CD4-positive, alpha-beta memory T cell (primary cell): ENCODE measurements around the gene FUT8. TPM values are rescaled to one million over a fixed set of nuclear protein-coding genes. Genes with fewer than 3 reads are reported as not detected.

Experiments used
- CTCF ChIA-PET: fragments of 350-600 bp; sonication (Branson Sonifier 250); formaldehyde crosslinking; loops from one replicate; lab custom pipeline; 2021; ENCODE audit warnings: inconsistent platforms; ENCODE audit not compliant: partially characterized antibody; lab: Charles Lee
- POLR2A ChIA-PET: fragments of 350-600 bp; sonication (Branson Sonifier 250); formaldehyde crosslinking; loops from one replicate; lab custom pipeline; 2021; ENCODE audit not compliant: partially characterized antibody; lab: Charles Lee
- DNase-seq, 5 donors: peaks; one replicate each; pipeline versions ENCODE4 v3.0.0 to v3.0.0-alpha.2; 2020 to 2022; ENCODE audit warnings: mixed read lengths in 1 of 5
- H3K27ac ChIP-seq: one replicate; pipeline ENCODE4 v1.7.0; 2013; ENCODE audit warnings: low read depth, low read length
- H3K27me3 ChIP-seq: 2 replicates; pipeline ENCODE4 v1.7.0; 2013; ENCODE audit warnings: mild to moderate bottlenecking, low read length, moderate library complexity; ENCODE audit not compliant: insufficient read depth
- H3K36me3 ChIP-seq: 2 replicates; pipeline ENCODE4 v1.7.0; 2013; ENCODE audit warnings: mild to moderate bottlenecking, low read length, moderate library complexity; ENCODE audit not compliant: insufficient read depth
- H3K4me1 ChIP-seq: 2 replicates; pipeline ENCODE4 v1.7.0; 2013; ENCODE audit warnings: mild to moderate bottlenecking, low read length, moderate library complexity; ENCODE audit not compliant: insufficient read depth
- H3K4me3 ChIP-seq, 2 donors: one replicate each; pipeline ENCODE4 v1.7.0; 2013; ENCODE audit warnings: low read length in 2 of 2, mild to moderate bottlenecking in 1 of 2
- H3K9me3 ChIP-seq, 2 donors: one replicate each; pipeline ENCODE4 v1.7.0; 2013; ENCODE audit warnings: low read length in 2 of 2, control low read depth in 1 of 2; ENCODE audit not compliant: control insufficient read depth in 1 of 2
- H3K27ac Mint-ChIP-seq, 7 donors: one replicate each; pipeline ENCODE4 v1.8.0; 2020 to 2021; ENCODE audit warnings: mixed read lengths in 7 of 7, mild to moderate bottlenecking in 6 of 7, inconsistent platforms in 3 of 7, moderate library complexity in 3 of 7
- H3K27me3 Mint-ChIP-seq, 2 donors: one replicate each; pipeline ENCODE4 v1.8.0; 2020 to 2021; ENCODE audit warnings: mixed read lengths in 2 of 2
- H3K36me3 Mint-ChIP-seq, 2 donors: one replicate each; pipeline ENCODE4 v1.8.0; 2020 to 2021; ENCODE audit warnings: mixed read lengths in 2 of 2, inconsistent platforms in 1 of 2, mild to moderate bottlenecking in 1 of 2
- H3K4me1 Mint-ChIP-seq, 4 donors: one replicate each; pipeline ENCODE4 v1.8.0; 2020 to 2021; ENCODE audit warnings: mixed read lengths in 4 of 4, mild to moderate bottlenecking in 1 of 4
- H3K4me3 Mint-ChIP-seq, 8 donors: one replicate each; pipeline ENCODE4 v1.8.0; 2020 to 2021; ENCODE audit warnings: mixed read lengths in 8 of 8, mild to moderate bottlenecking in 7 of 8, moderate library complexity in 6 of 8, inconsistent platforms in 3 of 8
- H3K9me3 Mint-ChIP-seq, 8 donors: one replicate each; pipeline ENCODE4 v1.8.0; 2020 to 2021; ENCODE audit warnings: mixed read lengths in 8 of 8, mild to moderate bottlenecking in 5 of 8, inconsistent platforms in 3 of 8, moderate library complexity in 1 of 8
- intact Hi-C: fragments of 100-400 bp; cut with micrococcal nuclease; formaldehyde crosslinking; loops from one replicate; pipeline ENCODE4 v1.15.1; 2023
- polyA plus RNA-seq, 2 donors: library from polyadenylated mRNA; unstranded; fragments of 300-500 nt; fragmentation: Illumina TruSeq; gene quantifications; one replicate each; pipeline ENCODE4 v1.2.3, GENCODE V29; 2021
- total RNA-seq, 2 experiments: library from RNA; stranded (reverse); gene quantifications; one replicate each; pipeline ENCODE4 v1.2.3, GENCODE V29; 2021

The FUT8 gene
- total and polyA plus RNA-seq, 4 experiments from 2014 or later: 10.6 to 51.0 (median 32.2) TPM

- POLR2A ChIA-PET: interaction anchor here (0.6 kb wide), 1 partner anchor 36 kb away, joined by 3 read pairs; no protein-coding TSS in a partner anchor
- CTCF ChIA-PET: interaction anchor here (1.4 kb wide), 1 partner anchor 105 kb away, joined by 6 read pairs; no protein-coding TSS in a partner anchor
These were observed 306.1 kb downstream of the FUT8 start for GRCh38 chr14:65718629-65719028.

GRCh38 chr14:65720171-65720570 lies 307.6 kb downstream of the FUT8 start:
- no peak for DNase-seq
- no peaks in the 10 kb centered on the region for H3K36me3 ChIP-seq
- intact Hi-C loops: no loop called here
- POLR2A ChIA-PET: no interaction called here
- peaks cover 17% of the 10 kb centered on the region for H3K4me1 ChIP-seq
- no peak overlapping the region for H3K4me3 ChIP-seq
- H3K9me3 ChIP-seq: no peaks in the 10 kb centered on the region
- Mint-ChIP-seq H3K36me3 (peaks cover 49 to 53% of the 10 kb centered on the region in 2 donors), H3K4me1 (peaks cover 13 to 36% (median 27%) of the 10 kb centered on the region in 4 donors), H3K9me3 (peaks cover 0 to 24% (median 16%) of the 10 kb centered on the region in 8 donors), H3K4me3 (no peak overlapping the region), H3K27ac (no peak overlapping the region), H3K27me3 (no peaks in the 10 kb centered on the region)
- no peaks in the 10 kb centered on the region for H3K27me3 ChIP-seq
- H3K27ac ChIP-seq: no peak overlapping the region
- CTCF ChIA-PET: no interaction called here

More at GRCh38 chr14:65718629-65719028, 306.1 kb downstream of the FUT8 start:
- Mint-ChIP-seq H3K27me3 (no peaks in the 10 kb centered on the region), H3K4me1 (peaks cover 13 to 40% (median 29%) of the 10 kb centered on the region in 4 donors), H3K9me3 (peaks cover 2 to 35% (median 23%) of the 10 kb centered on the region in 8 donors), H3K27ac (peak overlapping the region in 1 of 7 donors; percentile 3), H3K4me3 (no peak overlapping the region), H3K36me3 (peaks cover 41 to 51% of the 10 kb centered on the region in 2 donors)
- no peaks in the 10 kb centered on the region for H3K9me3 ChIP-seq
- H3K27me3 ChIP-seq: no peaks in the 10 kb centered on the region
- intact Hi-C loops: no loop called here
- H3K36me3 ChIP-seq: no peaks in the 10 kb centered on the region
- no peak overlapping the region for H3K27ac ChIP-seq
- no peak for DNase-seq
- no peak overlapping the region for H3K4me3 ChIP-seq
- H3K4me1 ChIP-seq: peaks cover 17% of the 10 kb centered on the region

- peaks cover 50 to 53% of the 10 kb centered on the region in 2 donors for H3K36me3 Mint-ChIP-seq
- Histone ChIP-seq H3K9me3 (no peaks in the 10 kb centered on the region), H3K27me3 (no peaks in the 10 kb centered on the region), H3K4me3 (no peak overlapping the region), H3K27ac (no peak overlapping the region), H3K4me1 (peaks cover 17% of the 10 kb centered on the region), H3K36me3 (no peaks in the 10 kb centered on the region)
- no peaks in the 10 kb centered on the region for H3K27me3 Mint-ChIP-seq
- H3K27ac Mint-ChIP-seq: peak overlapping the region in 1 of 7 donors; percentile 41
- no peak overlapping the region for H3K4me3 Mint-ChIP-seq
- H3K4me1 Mint-ChIP-seq: peaks cover 13 to 36% (median 27%) of the 10 kb centered on the region in 4 donors
- ChIA-PET POLR2A (no interaction called here), CTCF (no interaction called here)
- DNase-seq: no peak
- peaks cover 0 to 18% (median 15%) of the 10 kb centered on the region in 8 donors for H3K9me3 Mint-ChIP-seq
- intact Hi-C loops: no loop called here
These were observed 308.2 kb downstream of the FUT8 start for GRCh38 chr14:65720743-65721142.

- Mint-ChIP-seq H3K27ac (peak overlapping the region in 6 of 7 donors; percentile 20 to 78 (median 44)), H3K4me1 (peaks cover 9 to 35% (median 26%) of the 10 kb centered on the region in 4 donors), H3K27me3 (no peaks in the 10 kb centered on the region), H3K4me3 (peak overlapping the region in 1 of 8 donors; percentile 15), H3K36me3 (peaks cover 65 to 71% of the 10 kb centered on the region in 2 donors), H3K9me3 (peaks cover 1 to 12% (median 6%) of the 10 kb centered on the region in 8 donors)
- Histone ChIP-seq H3K27ac (no peak overlapping the region), H3K36me3 (no peaks in the 10 kb centered on the region), H3K4me1 (peaks cover 17% of the 10 kb centered on the region), H3K27me3 (no peaks in the 10 kb centered on the region), H3K9me3 (no peaks in the 10 kb centered on the region), H3K4me3 (no peak overlapping the region)
- no peak for DNase-seq
- intact Hi-C loops: no loop called here
- CTCF ChIA-PET: no interaction called here
- POLR2A ChIA-PET: no interaction called here
These were observed 310.8 kb downstream of the FUT8 start for GRCh38 chr14:65723348-65723747.

GRCh38 chr14:65728604-65729003 lies 316.1 kb downstream of the FUT8 start:
- CTCF ChIA-PET: no interaction called here
- Mint-ChIP-seq H3K9me3 (peaks cover 0 to 4% (median 0%) of the 10 kb centered on the region in 8 donors), H3K36me3 (peaks cover 65 to 70% of the 10 kb centered on the region in 2 donors), H3K27ac (no peak overlapping the region), H3K4me1 (peaks cover 10 to 14% (median 13%) of the 10 kb centered on the region in 4 donors), H3K27me3 (no peaks in the 10 kb centered on the region), H3K4me3 (no peak overlapping the region)
- no peak for DNase-seq
- POLR2A ChIA-PET: no interaction called here
- Histone ChIP-seq H3K9me3 (no peaks in the 10 kb centered on the region), H3K27me3 (no peaks in the 10 kb centered on the region), H3K4me1 (peaks cover 10% of the 10 kb centered on the region), H3K36me3 (no peaks in the 10 kb centered on the region), H3K27ac (no peak overlapping the region), H3K4me3 (no peak overlapping the region)
- intact Hi-C loops: no loop called here

GRCh38 chr14:65729566-65729965 lies 317.0 kb downstream of the FUT8 start:
- Mint-ChIP-seq H3K4me1 (peaks cover 10 to 14% (median 13%) of the 10 kb centered on the region in 4 donors), H3K27ac (peak overlapping the region in 1 of 7 donors; percentile 46), H3K9me3 (peaks cover 0 to 4% (median 0%) of the 10 kb centered on the region in 8 donors), H3K4me3 (no peak overlapping the region), H3K36me3 (peaks cover 67% of the 10 kb centered on the region in 2 donors), H3K27me3 (no peaks in the 10 kb centered on the region)
- Histone ChIP-seq H3K36me3 (no peaks in the 10 kb centered on the region), H3K9me3 (no peaks in the 10 kb centered on the region), H3K4me3 (no peak overlapping the region), H3K27ac (no peak overlapping the region), H3K4me1 (peaks cover 9% of the 10 kb centered on the region), H3K27me3 (no peaks in the 10 kb centered on the region)
- ChIA-PET CTCF (no interaction called here), POLR2A (no interaction called here)
- intact Hi-C loops: no loop called here
- DNase-seq: no peak

GRCh38 chr14:65731933-65732506 lies 319.5 kb downstream of the FUT8 start:
- no peak overlapping the region for H3K4me3 Mint-ChIP-seq
- no peak for DNase-seq
- intact Hi-C loops: loop anchor here (5.0 kb wide), 1 partner anchor 315 kb away; no protein-coding TSS in a partner anchor
- peaks cover 54 to 58% of the 10 kb centered on the region in 2 donors for H3K36me3 Mint-ChIP-seq
- Histone ChIP-seq H3K9me3 (no peaks in the 10 kb centered on the region), H3K27me3 (no peaks in the 10 kb centered on the region), H3K4me3 (no peak overlapping the region), H3K27ac (no peak overlapping the region), H3K4me1 (peaks cover 9% of the 10 kb centered on the region), H3K36me3 (no peaks in the 10 kb centered on the region)
- peak overlapping the region in 5 of 7 donors; percentile 10 to 85 (median 65) for H3K27ac Mint-ChIP-seq
- ChIA-PET POLR2A (no interaction called here), CTCF (no interaction called here)
- H3K4me1 Mint-ChIP-seq: peaks cover 10 to 14% (median 12%) of the 10 kb centered on the region in 4 donors
- peaks cover 0 to 4% (median 0%) of the 10 kb centered on the region in 8 donors for H3K9me3 Mint-ChIP-seq
- H3K27me3 Mint-ChIP-seq: no peaks in the 10 kb centered on the region
